Right cardiac atrium (tissue), 5 donors: ENCODE measurements around the gene LINGO4. TPM values are rescaled to one million over a fixed set of nuclear protein-coding genes. Genes with fewer than 3 reads are reported as not detected.
"Not testable (repeated sequence)": the region's sequence is repeated elsewhere in the genome, so short reads cannot be mapped to it uniquely, and the experiment has no call there.

Experiments used
- ATAC-seq, 2 donors: fragments of 200-7000 bp; cut with Tn5 transposase; one replicate each; pipeline versions ENCODE4 v1.8.0 to v1.9.1; 2020; ENCODE audit warnings: moderate library complexity in 2 of 2, mild to moderate bottlenecking in 1 of 2
- DNase-seq, 3 donors: peaks; one replicate each; pipeline ENCODE4 v3.0.0-alpha.2; 2020
- H3K27ac ChIP-seq: one replicate; pipeline ENCODE4 v1.5.1; 2013; ENCODE audit warnings: mild to moderate bottlenecking, low read length, control low read depth, moderate library complexity
- H3K27me3 ChIP-seq: one replicate; pipeline ENCODE4 v1.6.1; 2013; ENCODE audit not compliant: control insufficient read depth, insufficient read depth
- H3K4me1 ChIP-seq: one replicate; pipeline ENCODE4 v1.6.1; 2013; ENCODE audit warnings: low read length; ENCODE audit not compliant: control insufficient read depth, insufficient read depth
- H3K4me3 ChIP-seq: one replicate; pipeline ENCODE4 v1.5.1; 2013; ENCODE audit warnings: low read length, control low read depth
- H3K9me3 ChIP-seq: one replicate; pipeline ENCODE4 v1.6.1; 2013; ENCODE audit warnings: low read length; ENCODE audit not compliant: control insufficient read depth
- WGBS: extraction: QIAGEN DNeasy Blood & Tissue Kit; methylation state at CpG from one replicate; pipeline ENCODE4 v1.1.7; 2013; 5-methylcytosine and 5-hydroxymethylcytosine counted together
- intact Hi-C, 4 donors: fragments of 100-400 bp; cut with DNase I; formaldehyde crosslinking; loops; one replicate each; pipeline versions ENCODE4 v1.11.0 to v1.14.0; 2022 to 2023
- polyA plus RNA-seq: library from polyadenylated mRNA; stranded (reverse); fragments of 200-250 nt; gene quantifications from one replicate; pipeline ENCODE4 v1.2.3, GENCODE V29; 2013
- total RNA-seq, 4 donors: library from RNA; stranded (reverse); fragmentation: NEBNext Ultra II Directional; extraction: Animal tissue kit (Norgen Biotek cat#: 25700); gene quantifications; one replicate each; pipeline ENCODE4 v1.2.1, GENCODE V29; 2021
- donor health status: healthy with polysubstance abuse.
- donor health status: DM: no; HTN: yes; CAD: no.
- donor health status: DM: no; HTN: no; CAD: no.
- donor health status: DM: no; HTN: yes; CAD: no; lungs with severe emphysema.
- donor health status: DM: yes; HTN: yes; CAD: no.

The LINGO4 gene
- total and polyA plus RNA-seq, 5 donors: 0.09 to 0.37 (median 0.30) TPM; not detected in 1

- H3K9me3 ChIP-seq: no peaks in the 10 kb centered on the region
- DNase-seq (no peak), ATAC-seq (no peak)
- 91% methylated on average over 12 of the region's 12 CpGs for WGBS
- H3K27me3 ChIP-seq: no peaks in the 10 kb centered on the region
- no peak overlapping the region for H3K4me3 ChIP-seq
- no peak overlapping the region for H3K27ac ChIP-seq
- no peaks in the 10 kb centered on the region for H3K4me1 ChIP-seq
- intact Hi-C loops: no loop called here
Measured at GRCh38 chr1:151801310-151801820, 3.9 kb downstream of the LINGO4 start.

- Histone ChIP-seq H3K27me3 (no peaks in the 10 kb centered on the region), H3K27ac (no peak overlapping the region), H3K9me3 (no peaks in the 10 kb centered on the region), H3K4me3 (no peak overlapping the region), H3K4me1 (no peaks in the 10 kb centered on the region)
- DNase-seq (no peak), ATAC-seq (no peak)
- intact Hi-C loops: no loop called here
- WGBS: 53% methylated on average over 8 of the region's 8 CpGs
Measured at GRCh38 chr1:151800830-151801229, 4.4 kb downstream of the LINGO4 start.

- H3K4me3 ChIP-seq: no peak overlapping the region
- ATAC-seq (no peak), DNase-seq (no peak)
- no peak overlapping the region for H3K27ac ChIP-seq
- H3K9me3 ChIP-seq: no peaks in the 10 kb centered on the region
- H3K4me1 ChIP-seq: no peaks in the 10 kb centered on the region
- intact Hi-C loops: no loop called here
- no peaks in the 10 kb centered on the region for H3K27me3 ChIP-seq
- WGBS: 48% methylated on average over 9 of the region's 9 CpGs
Measured at GRCh38 chr1:151799179-151800022, 5.8 kb downstream of the LINGO4 start.

GRCh38 chr1:151798571-151798970 is 6.6 kb downstream of the LINGO4 start:
- ATAC-seq: no peak
- Histone ChIP-seq H3K9me3 (no peaks in the 10 kb centered on the region), H3K27me3 (no peaks in the 10 kb centered on the region), H3K4me3 (no peak overlapping the region), H3K27ac (no peak overlapping the region), H3K4me1 (no peaks in the 10 kb centered on the region)
- no peak for DNase-seq
- intact Hi-C loops: no loop called here
- 89% methylated on average over 5 of the region's 5 CpGs for WGBS

- no peaks in the 10 kb centered on the region for H3K27me3 ChIP-seq
- peak overlapping the region; percentile 77 for H3K4me3 ChIP-seq
- H3K4me1 ChIP-seq: no peaks in the 10 kb centered on the region
- H3K9me3 ChIP-seq: no peaks in the 10 kb centered on the region
- intact Hi-C loops: no loop called here
- ATAC-seq (peak; percentile 38 to 48), DNase-seq (peak in 2 of 3 donors; percentile 52 to 58)
- peak overlapping the region; percentile 11 for H3K27ac ChIP-seq
- under 1% methylated on average over 52 of the region's 52 CpGs for WGBS
Measured at GRCh38 chr1:151790940-151791651, 14.1 kb downstream of the LINGO4 start.

GRCh38 chr1:151790071-151790939 is 14.9 kb downstream of the LINGO4 start, which contains the start of gene TDRKH:
Gene TDRKH (minus strand): TSS chr1:151790500. CDS start chr1:151783022, 7,478 bp downstream.
- under 1% methylated on average over 58 of the region's 58 CpGs for WGBS
- peak; percentile 100 for ATAC-seq
- no peaks in the 10 kb centered on the region for H3K27me3 ChIP-seq
- intact Hi-C loops: no loop called here
- H3K27ac ChIP-seq: peak within 1 kb of the TSS; percentile 11
- H3K9me3 ChIP-seq: no peaks in the 10 kb centered on the region
- H3K4me3 ChIP-seq: peak within 1 kb of the TSS; percentile 77
- no peaks in the 10 kb centered on the region for H3K4me1 ChIP-seq
- DNase-seq: peak; percentile 98 to 99 (median 99)

- 91% methylated on average over 3 of the region's 3 CpGs for WGBS
- Histone ChIP-seq H3K27ac (no peak overlapping the region), H3K27me3 (no peaks in the 10 kb centered on the region), H3K9me3 (no peaks in the 10 kb centered on the region), H3K4me1 (no peaks in the 10 kb centered on the region), H3K4me3 (no peak overlapping the region)
- DNase-seq (no peak), ATAC-seq (no peak)
- intact Hi-C loops: no loop called here
Measured at GRCh38 chr1:151787689-151788088, 17.5 kb downstream of the LINGO4 start.

- no peaks in the 10 kb centered on the region for H3K9me3 ChIP-seq
- no peaks in the 10 kb centered on the region for H3K4me1 ChIP-seq
- ATAC-seq: no peak
- no peaks in the 10 kb centered on the region for H3K27me3 ChIP-seq
- intact Hi-C loops: no loop called here
- WGBS: 48% methylated on average over 2 of the region's 2 CpGs
- no peak for DNase-seq
- H3K4me3 ChIP-seq: no peak overlapping the region
- H3K27ac ChIP-seq: no peak overlapping the region
Measured at GRCh38 chr1:151783796-151784195, 21.4 kb downstream of the LINGO4 start.

GRCh38 chr1:151782741-151783140 is 22.5 kb downstream of the LINGO4 start:
- no peak overlapping the region for H3K27ac ChIP-seq
- intact Hi-C loops: no loop called here
- WGBS: 90% methylated on average over 3 of the region's 3 CpGs

GRCh38 chr1:151782026-151782425 is 23.2 kb downstream of the LINGO4 start:
- intact Hi-C loops, H3K4me1 ChIP-seq, H3K4me3 ChIP-seq, H3K27me3 ChIP-seq, H3K9me3 ChIP-seq, H3K27ac ChIP-seq, ATAC-seq, DNase-seq: not testable (repeated sequence)
- WGBS: 85% methylated on average over 5 of the region's 5 CpGs

More at GRCh38 chr1:151782741-151783140, 22.5 kb downstream of the LINGO4 start:
- no peaks in the 10 kb centered on the region for H3K27me3 ChIP-seq
- H3K4me3 ChIP-seq: no peak overlapping the region
- no peaks in the 10 kb centered on the region for H3K4me1 ChIP-seq
- H3K9me3 ChIP-seq: no peaks in the 10 kb centered on the region
- ATAC-seq: no peak
- no peak for DNase-seq
